GM10847 (cell line): ENCODE data around the gene RNF214.

ENCODE experiments used
- POLR2A ChIP-seq: IDR thresholded peaks from 2 replicates; pipeline ENCODE4 v1.6.1; 2011; ENCODE audit not compliant: insufficient read length; ENCODE audit errors: extremely low read depth

Gene RNF214

GRCh38 chr11:117232092-117232878 is at the start of gene RNF214:
Gene RNF214, plus strand, starts transcription at chr11:117232671. Its CDS starts 1,602 bp downstream, at chr11:117234273.
- TF ChIP-seq POLR2A = peak; percentile 16

- no peak for TF ChIP-seq POLR2A
Measured at GRCh38 chr11:117183724-117184349, 48.6 kb upstream of the RNF214 start.

GRCh38 chr11:117185736-117186430 is 46.6 kb upstream of the RNF214 start:
- TF ChIP-seq POLR2A = no peak

- TF ChIP-seq POLR2A = no peak
Measured at GRCh38 chr11:117186431-117186761, 46.1 kb upstream of the RNF214 start.

GRCh38 chr11:117187007-117187406 is 45.5 kb upstream of the RNF214 start:
- TF ChIP-seq POLR2A = no peak

GRCh38 chr11:117187428-117187798 is 45.1 kb upstream of the RNF214 start:
- no peak for TF ChIP-seq POLR2A

GRCh38 chr11:117187799-117188481 is 44.5 kb upstream of the RNF214 start:
- TF ChIP-seq POLR2A = no peak

GRCh38 chr11:117188620-117189081 is 43.8 kb upstream of the RNF214 start:
- no peak for TF ChIP-seq POLR2A

- TF ChIP-seq POLR2A = no peak
Measured at GRCh38 chr11:117189191-117189940, 43.1 kb upstream of the RNF214 start.

GRCh38 chr11:117189941-117190544 is 42.4 kb upstream of the RNF214 start:
- no peak for TF ChIP-seq POLR2A

- TF ChIP-seq POLR2A = no peak
Measured at GRCh38 chr11:117191680-117192400, 40.6 kb upstream of the RNF214 start.

GRCh38 chr11:117192401-117192875 is 40.0 kb upstream of the RNF214 start:
- no peak for TF ChIP-seq POLR2A

GRCh38 chr11:117193130-117194020 is 39.1 kb upstream of the RNF214 start:
- no peak for TF ChIP-seq POLR2A
